Amygdala (tissue), 56 donors: ENCODE measurements around the gene LRRTM3.
A peak's percentile ranks its signal among the peaks of the same experiment; 100 is the strongest.

Source experiments
- DNase-seq, 56 donors: peaks; one replicate each; lab custom pipeline; 2025; lab: John Stamatoyannopoulos, UW

LRRTM3 gene

GRCh38 chr10:67011480-67011879, 85.6 kb downstream of the LRRTM3 start:
- no peak for DNase-seq

- no peak for DNase-seq
Measured at GRCh38 chr10:67011981-67012380, 86.1 kb downstream of the LRRTM3 start.

GRCh38 chr10:67015225-67015624, 89.4 kb downstream of the LRRTM3 start:
- DNase-seq: no peak

- DNase-seq: no peak
Measured at GRCh38 chr10:67017218-67017617, 91.4 kb downstream of the LRRTM3 start.

GRCh38 chr10:67022099-67022498, 96.3 kb downstream of the LRRTM3 start:
- DNase-seq: no peak

GRCh38 chr10:67033878-67034277, 108.0 kb downstream of the LRRTM3 start:
- no peak for DNase-seq

- DNase-seq: no peak
Measured at GRCh38 chr10:67036808-67037207, 111.0 kb downstream of the LRRTM3 start.

- DNase-seq: no peak
Measured at GRCh38 chr10:67043041-67043440, 117.2 kb downstream of the LRRTM3 start.

GRCh38 chr10:67045404-67045803, 119.6 kb downstream of the LRRTM3 start:
- DNase-seq: no peak

- DNase-seq: no peak
Measured at GRCh38 chr10:67046507-67046906, 120.7 kb downstream of the LRRTM3 start.

GRCh38 chr10:67049988-67050387, 124.2 kb downstream of the LRRTM3 start:
- no peak for DNase-seq

GRCh38 chr10:67050415-67050814, 124.6 kb downstream of the LRRTM3 start:
- DNase-seq: peak in 3 of 56 donors; percentile 1 to 6 (median 2)

- DNase-seq: no peak
Measured at GRCh38 chr10:67072654-67073053, 146.8 kb downstream of the LRRTM3 start.

GRCh38 chr10:67075491-67075971, 149.7 kb downstream of the LRRTM3 start:
- DNase-seq: no peak

- no peak for DNase-seq
Measured at GRCh38 chr10:67076144-67076543, 150.3 kb downstream of the LRRTM3 start.

- no peak for DNase-seq
Measured at GRCh38 chr10:67077376-67077775, 151.5 kb downstream of the LRRTM3 start.

GRCh38 chr10:67079126-67079525, 153.3 kb downstream of the LRRTM3 start:
- peak in 17 of 56 donors; percentile 1 to 63 (median 10) for DNase-seq

- no peak for DNase-seq
Measured at GRCh38 chr10:67086327-67087134, 160.7 kb downstream of the LRRTM3 start.

- no peak for DNase-seq
Measured at GRCh38 chr10:67087135-67087425, 161.2 kb downstream of the LRRTM3 start.

- peak in 2 of 56 donors; percentile 4 to 27 for DNase-seq
Measured at GRCh38 chr10:67088036-67088435, 162.2 kb downstream of the LRRTM3 start.

GRCh38 chr10:67095531-67095930, 169.7 kb downstream of the LRRTM3 start:
- DNase-seq: no peak

- no peak for DNase-seq
Measured at GRCh38 chr10:67098461-67098860, 172.6 kb downstream of the LRRTM3 start.

- no peak for DNase-seq
Measured at GRCh38 chr10:67100951-67101350, 175.1 kb downstream of the LRRTM3 start.
